ENCODE data around the gene CPXM1.

The CPXM1 gene

GRCh38 chr20:2752567-2753460 is 47.6 kb downstream of the CPXM1 start:
- peak overlapping the region; percentile 26 for H3K4me2 ChIP-seq (ENCODE audit: low read length, poor library complexity, severe bottlenecking)
- peak overlapping the region; percentile 49 to 68 for H3K4me3 ChIP-seq (ENCODE audit: insufficient read depth in 1 of 2, low read depth in 1 of 2, low read length in 2 of 2)
- H3K14ac ChIP-seq (ENCODE audit: low read length in 2 of 2): no peak overlapping the region
- no peak overlapping the region for H4K8ac ChIP-seq (ENCODE audit: low read length)
- H3K9ac ChIP-seq (ENCODE audit: low read length): no peak overlapping the region
- H3K36me3 ChIP-seq (ENCODE audit: control insufficient read depth in 1 of 2, insufficient read depth in 2 of 2, low read depth in 1 of 2, low read length in 2 of 2): no peaks in the 10 kb centered on the region
- DNase-seq: peak; percentile 52
- no peak overlapping the region for H2BK120ac ChIP-seq (ENCODE audit: low read depth, low read length)
- no peak overlapping the region for H2AK5ac ChIP-seq (ENCODE audit: low read length, severe bottlenecking)
- H3K27me3 ChIP-seq (ENCODE audit: control insufficient read depth in 1 of 2, insufficient read depth in 1 of 2, low read length in 2 of 2): peaks cover 76 to 87% of the 10 kb centered on the region in 2 experiments
- H2BK5ac ChIP-seq (ENCODE audit: low read depth, low read length, poor library complexity, severe bottlenecking): no peak overlapping the region
- H3K79me1 ChIP-seq (replicated peaks; ENCODE audit: low read length, poor library complexity, severe bottlenecking): no peaks in the 10 kb centered on the region
- no peak overlapping the region for H3K27ac ChIP-seq (ENCODE audit: low read length, poor library complexity, severe bottlenecking)
- no peak overlapping the region for H3K4ac ChIP-seq (ENCODE audit: low read depth in 1 of 2, low read length in 2 of 2)
- peak overlapping the region in 1 of 2 experiments; percentile 96 for H3K23ac ChIP-seq (ENCODE audit: low read length in 2 of 2)
- no peak overlapping the region for H2BK15ac ChIP-seq (ENCODE audit: low read depth, poor library complexity, severe bottlenecking)
- H2BK12ac ChIP-seq (ENCODE audit: low read length in 2 of 2): peak overlapping the region in 1 of 2 experiments; percentile 68
- H3K9me3 ChIP-seq (ENCODE audit: control insufficient read depth, low read length): no peaks in the 10 kb centered on the region
- peak overlapping the region in 1 of 2 experiments; percentile 55 for H3K18ac ChIP-seq (ENCODE audit: low read depth in 1 of 2, low read length in 2 of 2)
- H3K4me1 ChIP-seq (ENCODE audit: control insufficient read depth, insufficient read depth, low read depth, low read length): peaks cover 25% of the 10 kb centered on the region
- H2AFZ ChIP-seq (ENCODE audit: low read depth, low read length): peak overlapping the region; percentile 94
- no peak overlapping the region for H4K91ac ChIP-seq (ENCODE audit: low read length)
- WGBS: 11% methylated on average over 47 of the region's 47 CpGs

- H3K18ac ChIP-seq (ENCODE audit: low read depth in 1 of 2, low read length in 2 of 2): peak overlapping the region in 1 of 2 experiments; percentile 55
- H2BK120ac ChIP-seq (ENCODE audit: low read depth, low read length): no peak overlapping the region
- H3K27ac ChIP-seq (ENCODE audit: low read length, poor library complexity, severe bottlenecking): no peak overlapping the region
- H3K9ac ChIP-seq (ENCODE audit: low read length): no peak overlapping the region
- WGBS: 1% methylated on average over 57 of the region's 93 CpGs
- peaks cover 84 to 94% of the 10 kb centered on the region in 2 experiments for H3K27me3 ChIP-seq (ENCODE audit: control insufficient read depth in 1 of 2, insufficient read depth in 1 of 2, low read length in 2 of 2)
- peak overlapping the region in 1 of 2 experiments; percentile 68 for H2BK12ac ChIP-seq (ENCODE audit: low read length in 2 of 2)
- H4K91ac ChIP-seq (ENCODE audit: low read length): no peak overlapping the region
- H3K79me1 ChIP-seq (replicated peaks; ENCODE audit: low read length, poor library complexity, severe bottlenecking): no peaks in the 10 kb centered on the region
- no peak overlapping the region for H3K14ac ChIP-seq (ENCODE audit: low read length in 2 of 2)
- no peak overlapping the region for H2BK5ac ChIP-seq (ENCODE audit: low read depth, low read length, poor library complexity, severe bottlenecking)
- no peak overlapping the region for H4K8ac ChIP-seq (ENCODE audit: low read length)
- H3K9me3 ChIP-seq (ENCODE audit: control insufficient read depth, low read length): no peaks in the 10 kb centered on the region
- no peak for DNase-seq
- no peak overlapping the region for H2BK15ac ChIP-seq (ENCODE audit: low read depth, poor library complexity, severe bottlenecking)
- H3K23ac ChIP-seq (ENCODE audit: low read length in 2 of 2): peak overlapping the region in 1 of 2 experiments; percentile 96
- peak overlapping the region; percentile 26 for H3K4me2 ChIP-seq (ENCODE audit: low read length, poor library complexity, severe bottlenecking)
- peak overlapping the region; percentile 94 for H2AFZ ChIP-seq (ENCODE audit: low read depth, low read length)
- no peak overlapping the region for H2AK5ac ChIP-seq (ENCODE audit: low read length, severe bottlenecking)
- H3K4me1 ChIP-seq (ENCODE audit: control insufficient read depth, insufficient read depth, low read depth, low read length): peaks cover 25% of the 10 kb centered on the region
- peak overlapping the region; percentile 49 to 68 for H3K4me3 ChIP-seq (ENCODE audit: insufficient read depth in 1 of 2, low read depth in 1 of 2, low read length in 2 of 2)
- H3K36me3 ChIP-seq (ENCODE audit: control insufficient read depth in 1 of 2, insufficient read depth in 2 of 2, low read depth in 1 of 2, low read length in 2 of 2): no peaks in the 10 kb centered on the region
- H3K4ac ChIP-seq (ENCODE audit: low read depth in 1 of 2, low read length in 2 of 2): no peak overlapping the region
Observed at GRCh38 chr20:2751878-2752566, 48.4 kb downstream of the CPXM1 start.

- H3K23ac ChIP-seq (ENCODE audit: low read length in 2 of 2): no peak overlapping the region
- H3K9ac ChIP-seq (ENCODE audit: low read length): no peak overlapping the region
- H4K8ac ChIP-seq (ENCODE audit: low read length): no peak overlapping the region
- no peak for DNase-seq
- H3K4me1 ChIP-seq (ENCODE audit: control insufficient read depth, insufficient read depth, low read depth, low read length): peaks cover 25% of the 10 kb centered on the region
- no peaks in the 10 kb centered on the region for H3K9me3 ChIP-seq (ENCODE audit: control insufficient read depth, low read length)
- H3K4me3 ChIP-seq (ENCODE audit: insufficient read depth in 1 of 2, low read depth in 1 of 2, low read length in 2 of 2): peak overlapping the region in 1 of 2 experiments; percentile 68
- no peak overlapping the region for H4K91ac ChIP-seq (ENCODE audit: low read length)
- peaks cover 91 to 94% of the 10 kb centered on the region in 2 experiments for H3K27me3 ChIP-seq (ENCODE audit: control insufficient read depth in 1 of 2, insufficient read depth in 1 of 2, low read length in 2 of 2)
- H3K27ac ChIP-seq (ENCODE audit: low read length, poor library complexity, severe bottlenecking): no peak overlapping the region
- H2AFZ ChIP-seq (ENCODE audit: low read depth, low read length): no peak overlapping the region
- WGBS: 0% methylated on average over 15 of the region's 26 CpGs
- H2BK15ac ChIP-seq (ENCODE audit: low read depth, poor library complexity, severe bottlenecking): peak overlapping the region; percentile 54
- H3K18ac ChIP-seq (ENCODE audit: low read depth in 1 of 2, low read length in 2 of 2): no peak overlapping the region
- no peak overlapping the region for H2BK120ac ChIP-seq (ENCODE audit: low read depth, low read length)
- no peak overlapping the region for H3K4ac ChIP-seq (ENCODE audit: low read depth in 1 of 2, low read length in 2 of 2)
- no peak overlapping the region for H2AK5ac ChIP-seq (ENCODE audit: low read length, severe bottlenecking)
- no peaks in the 10 kb centered on the region for H3K36me3 ChIP-seq (ENCODE audit: control insufficient read depth in 1 of 2, insufficient read depth in 2 of 2, low read depth in 1 of 2, low read length in 2 of 2)
- H3K79me1 ChIP-seq (replicated peaks; ENCODE audit: low read length, poor library complexity, severe bottlenecking): no peaks in the 10 kb centered on the region
- no peak overlapping the region for H2BK5ac ChIP-seq (ENCODE audit: low read depth, low read length, poor library complexity, severe bottlenecking)
- peak overlapping the region; percentile 35 for H3K4me2 ChIP-seq (ENCODE audit: low read length, poor library complexity, severe bottlenecking)
- no peak overlapping the region for H3K14ac ChIP-seq (ENCODE audit: low read length in 2 of 2)
- no peak overlapping the region for H2BK12ac ChIP-seq (ENCODE audit: low read length in 2 of 2)
Observed at GRCh38 chr20:2751347-2751877, 49.0 kb downstream of the CPXM1 start.

All from mesenchymal stem cell (in vitro differentiated cells and primary cell).